Vagina (tissue), 2 donors: Measurements from ENCODE around the gene AKR1E2.

Experiments
- POLR2A ChIP-seq, 2 donors: fragments of 450-650 bp; IDR thresholded peaks; one replicate each; pipeline ENCODE4 v1.6.1; 2017; ENCODE audit warnings: antibody characterized with exemption in 2 of 2, mild to moderate bottlenecking in 2 of 2, moderate library complexity in 2 of 2
- POLR2AphosphoS5 ChIP-seq, 2 donors: sonication (generic); formaldehyde crosslinking; IDR thresholded peaks; one replicate each; pipeline ENCODE4 v1.9.0; 2017; ENCODE audit warnings: antibody characterized with exemption in 2 of 2, mild to moderate bottlenecking in 2 of 2, low read depth in 1 of 2; ENCODE audit not compliant: insufficient read depth in 1 of 2
- TF ChIP-seq, protein P1 (sequence below), 3 experiments: fragments of 450-650 bp in 2 of 3; fragments of 200-600 bp in 1 of 3; sonication (generic) in 1 of 3; IDR thresholded peaks; one replicate each; pipeline ENCODE4 v1.5.1; 2017 to 2019; ENCODE audit warnings: antibody characterized with exemption in 3 of 3, mild to moderate bottlenecking in 2 of 3, moderate library complexity in 2 of 3

DNA sequence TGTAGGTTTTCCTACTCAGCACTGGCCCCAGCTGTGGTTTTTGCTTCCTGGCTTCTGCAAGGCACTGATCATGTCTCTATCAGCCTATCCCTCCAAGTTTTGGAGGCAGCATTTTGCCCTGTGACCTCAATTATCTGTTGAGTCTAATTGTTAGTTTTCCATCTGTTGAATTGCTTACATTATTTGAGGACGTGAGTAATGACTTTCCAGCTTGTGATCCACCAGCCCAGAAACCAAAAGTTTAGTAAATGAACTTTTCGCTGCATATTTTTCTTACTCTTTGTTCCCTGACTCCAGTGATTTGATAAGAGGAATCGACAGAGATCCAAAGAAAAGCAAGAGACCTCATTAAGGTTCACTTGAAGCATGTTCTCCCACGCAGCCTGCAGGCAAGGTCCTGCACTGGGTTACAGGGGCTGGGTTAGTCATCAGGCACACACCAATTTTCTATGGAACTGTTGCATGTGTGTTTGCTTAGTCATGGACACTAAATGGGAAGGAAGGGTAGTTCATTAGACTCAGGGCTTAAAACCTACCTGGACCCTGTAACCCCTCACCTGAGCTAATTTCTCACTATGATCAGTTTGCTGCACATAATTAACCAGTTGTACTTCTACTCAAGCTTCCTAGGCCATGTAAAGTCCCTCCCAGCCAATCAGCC lies 57.2 kb downstream of the AKR1E2 start:
- TF ChIP-seq, protein P1, sequence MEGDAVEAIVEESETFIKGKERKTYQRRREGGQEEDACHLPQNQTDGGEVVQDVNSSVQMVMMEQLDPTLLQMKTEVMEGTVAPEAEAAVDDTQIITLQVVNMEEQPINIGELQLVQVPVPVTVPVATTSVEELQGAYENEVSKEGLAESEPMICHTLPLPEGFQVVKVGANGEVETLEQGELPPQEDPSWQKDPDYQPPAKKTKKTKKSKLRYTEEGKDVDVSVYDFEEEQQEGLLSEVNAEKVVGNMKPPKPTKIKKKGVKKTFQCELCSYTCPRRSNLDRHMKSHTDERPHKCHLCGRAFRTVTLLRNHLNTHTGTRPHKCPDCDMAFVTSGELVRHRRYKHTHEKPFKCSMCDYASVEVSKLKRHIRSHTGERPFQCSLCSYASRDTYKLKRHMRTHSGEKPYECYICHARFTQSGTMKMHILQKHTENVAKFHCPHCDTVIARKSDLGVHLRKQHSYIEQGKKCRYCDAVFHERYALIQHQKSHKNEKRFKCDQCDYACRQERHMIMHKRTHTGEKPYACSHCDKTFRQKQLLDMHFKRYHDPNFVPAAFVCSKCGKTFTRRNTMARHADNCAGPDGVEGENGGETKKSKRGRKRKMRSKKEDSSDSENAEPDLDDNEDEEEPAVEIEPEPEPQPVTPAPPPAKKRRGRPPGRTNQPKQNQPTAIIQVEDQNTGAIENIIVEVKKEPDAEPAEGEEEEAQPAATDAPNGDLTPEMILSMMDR (IDR thresholded peaks at IDR 0.05) = no peak
- TF ChIP-seq POLR2A (IDR thresholded peaks at IDR 0.05) = no peak
- TF ChIP-seq POLR2AphosphoS5 (IDR thresholded peaks at IDR 0.05; ENCODE audit: insufficient read depth in 1 of 2, low read depth in 1 of 2) = no peak
